ENCODE data around the gene NTMT2. TPM values are rescaled to one million over a fixed set of nuclear protein-coding genes. Genes with fewer than 3 reads are reported as not detected.

Gene NTMT2
- total and polyA plus RNA-seq, 4 donors = not detected

- ATAC-seq (ENCODE audit: insufficient read depth, low FRiP score) = no peak
- Histone ChIP-seq H3K36me3 (ENCODE audit: control insufficient read depth in 4 of 4, insufficient read depth in 4 of 4, low read length in 4 of 4) (no peaks in the 10 kb centered on the region), H3K9ac (ENCODE audit: insufficient read depth in 1 of 2, low read length in 2 of 2) (no peak overlapping the region), H3K27ac (ENCODE audit: low read depth in 1 of 2, low read length in 1 of 2) (no peak overlapping the region), H3K9me3 (ENCODE audit: control insufficient read depth in 4 of 4, insufficient read depth in 3 of 4, low read length in 3 of 4) (peaks cover 0 to 13% (median 4%) of the 10 kb centered on the region in 4 donors), H3K4me3 (no peak overlapping the region), H3K4me1 (ENCODE audit: control insufficient read depth in 5 of 5, insufficient read depth in 5 of 5, low read length in 5 of 5) (no peaks in the 10 kb centered on the region), H3K27me3 (ENCODE audit: control insufficient read depth in 3 of 3, insufficient read depth in 3 of 3, low read length in 2 of 3) (no peaks in the 10 kb centered on the region)
- no peak for TF ChIP-seq CTCF (IDR thresholded peaks at IDR 0.05; ENCODE audit: control extremely low read depth, extremely low read depth)
- DNase-seq = no peak
Observed at GRCh38 chr1:170192546-170192945, 46.8 kb downstream of the NTMT2 start.

GRCh38 chr1:170194451-170194850, 48.7 kb downstream of the NTMT2 start:
- ATAC-seq (ENCODE audit: insufficient read depth, low FRiP score) = no peak
- Histone ChIP-seq H3K36me3 (ENCODE audit: control insufficient read depth in 4 of 4, insufficient read depth in 4 of 4, low read length in 4 of 4) (no peaks in the 10 kb centered on the region), H3K27me3 (ENCODE audit: control insufficient read depth in 3 of 3, insufficient read depth in 3 of 3, low read length in 2 of 3) (no peaks in the 10 kb centered on the region), H3K9ac (ENCODE audit: insufficient read depth in 1 of 2, low read length in 2 of 2) (no peak overlapping the region), H3K4me1 (ENCODE audit: control insufficient read depth in 5 of 5, insufficient read depth in 5 of 5, low read length in 5 of 5) (no peaks in the 10 kb centered on the region), H3K9me3 (ENCODE audit: control insufficient read depth in 4 of 4, insufficient read depth in 3 of 4, low read length in 3 of 4) (peaks cover 0 to 8% (median 4%) of the 10 kb centered on the region in 4 donors), H3K27ac (ENCODE audit: low read depth in 1 of 2, low read length in 1 of 2) (no peak overlapping the region), H3K4me3 (no peak overlapping the region)
- no peak for DNase-seq
- TF ChIP-seq CTCF (IDR thresholded peaks at IDR 0.05; ENCODE audit: control extremely low read depth, extremely low read depth) = no peak
- WGBS, 2 donors = 87 to 93% methylated on average over 1 of the region's 1 CpG

- Histone ChIP-seq H3K4me3 (no peak overlapping the region), H3K27me3 (ENCODE audit: control insufficient read depth in 3 of 3, insufficient read depth in 3 of 3, low read length in 2 of 3) (no peaks in the 10 kb centered on the region), H3K9ac (ENCODE audit: insufficient read depth in 1 of 2, low read length in 2 of 2) (no peak overlapping the region), H3K36me3 (ENCODE audit: control insufficient read depth in 4 of 4, insufficient read depth in 4 of 4, low read length in 4 of 4) (no peaks in the 10 kb centered on the region), H3K4me1 (ENCODE audit: control insufficient read depth in 5 of 5, insufficient read depth in 5 of 5, low read length in 5 of 5) (peaks cover 0 to 3% (median 0%) of the 10 kb centered on the region in 5 donors), H3K9me3 (ENCODE audit: control insufficient read depth in 4 of 4, insufficient read depth in 3 of 4, low read length in 3 of 4) (no peaks in the 10 kb centered on the region), H3K27ac (ENCODE audit: low read depth in 1 of 2, low read length in 1 of 2) (no peak overlapping the region)
- no peak for TF ChIP-seq CTCF (IDR thresholded peaks at IDR 0.05; ENCODE audit: control extremely low read depth, extremely low read depth)
- ATAC-seq (ENCODE audit: insufficient read depth, low FRiP score) (no peak), DNase-seq (no peak)
- 73 to 81% methylated on average over 2 of the region's 2 CpGs for WGBS, 2 donors
Observed at GRCh38 chr1:170196490-170197236, 50.9 kb downstream of the NTMT2 start.

- peaks cover 0 to 3% (median 0%) of the 10 kb centered on the region in 5 donors for H3K4me1 ChIP-seq (ENCODE audit: control insufficient read depth in 5 of 5, insufficient read depth in 5 of 5, low read length in 5 of 5)
- H3K9me3 ChIP-seq (ENCODE audit: control insufficient read depth in 4 of 4, insufficient read depth in 3 of 4, low read length in 3 of 4) = no peaks in the 10 kb centered on the region
- H3K4me3 ChIP-seq = no peak overlapping the region
- no peak for DNase-seq
- H3K9ac ChIP-seq (ENCODE audit: insufficient read depth in 1 of 2, low read length in 2 of 2) = no peak overlapping the region
- H3K27me3 ChIP-seq (ENCODE audit: control insufficient read depth in 3 of 3, insufficient read depth in 3 of 3, low read length in 2 of 3) = no peaks in the 10 kb centered on the region
- no peaks in the 10 kb centered on the region for H3K36me3 ChIP-seq (ENCODE audit: control insufficient read depth in 4 of 4, insufficient read depth in 4 of 4, low read length in 4 of 4)
- TF ChIP-seq CTCF (IDR thresholded peaks at IDR 0.05; ENCODE audit: control extremely low read depth, extremely low read depth) = no peak
- WGBS, 2 donors = 81 to 90% methylated on average over 1 of the region's 1 CpG
- H3K27ac ChIP-seq (ENCODE audit: low read depth in 1 of 2, low read length in 1 of 2) = no peak overlapping the region
- no peak for ATAC-seq (ENCODE audit: insufficient read depth, low FRiP score)
Observed at GRCh38 chr1:170198090-170198489, 52.3 kb downstream of the NTMT2 start.

Measured in lung (tissue), 12 donors.